Measurements from ENCODE around the gene TMEM11. TPM values are rescaled to one million over a fixed set of nuclear protein-coding genes. Genes with fewer than 3 reads are reported as not detected.

TMEM11 gene
- total RNA-seq = 21.6 and 24.3 TPM in 2 replicates

GRCh38 chr17:21214015-21214776 is at the start of gene TMEM11:
TSS of gene TMEM11 (minus strand) at chr17:21214161. CDS start at chr17:21214152, 9 bp downstream.
- H3K4me3 ChIP-seq (ENCODE audit: low read depth, low read length) = peak within 1 kb of the TSS; percentile 76
- H3K36me3 ChIP-seq (ENCODE audit: control insufficient read depth, insufficient read depth, low read length) = no peaks in the 10 kb centered on the region
- TF ChIP-seq, protein P1, sequence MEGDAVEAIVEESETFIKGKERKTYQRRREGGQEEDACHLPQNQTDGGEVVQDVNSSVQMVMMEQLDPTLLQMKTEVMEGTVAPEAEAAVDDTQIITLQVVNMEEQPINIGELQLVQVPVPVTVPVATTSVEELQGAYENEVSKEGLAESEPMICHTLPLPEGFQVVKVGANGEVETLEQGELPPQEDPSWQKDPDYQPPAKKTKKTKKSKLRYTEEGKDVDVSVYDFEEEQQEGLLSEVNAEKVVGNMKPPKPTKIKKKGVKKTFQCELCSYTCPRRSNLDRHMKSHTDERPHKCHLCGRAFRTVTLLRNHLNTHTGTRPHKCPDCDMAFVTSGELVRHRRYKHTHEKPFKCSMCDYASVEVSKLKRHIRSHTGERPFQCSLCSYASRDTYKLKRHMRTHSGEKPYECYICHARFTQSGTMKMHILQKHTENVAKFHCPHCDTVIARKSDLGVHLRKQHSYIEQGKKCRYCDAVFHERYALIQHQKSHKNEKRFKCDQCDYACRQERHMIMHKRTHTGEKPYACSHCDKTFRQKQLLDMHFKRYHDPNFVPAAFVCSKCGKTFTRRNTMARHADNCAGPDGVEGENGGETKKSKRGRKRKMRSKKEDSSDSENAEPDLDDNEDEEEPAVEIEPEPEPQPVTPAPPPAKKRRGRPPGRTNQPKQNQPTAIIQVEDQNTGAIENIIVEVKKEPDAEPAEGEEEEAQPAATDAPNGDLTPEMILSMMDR (IDR thresholded peaks at IDR 0.05; ENCODE audit: insufficient read depth, low read length, poor library complexity, severe bottlenecking) = no peak
- no peaks in the 10 kb centered on the region for H3K27me3 ChIP-seq (ENCODE audit: control insufficient read depth, insufficient read depth, low read length)
- peak; percentile 79 for DNase-seq (ENCODE audit: low read depth)

DNA sequence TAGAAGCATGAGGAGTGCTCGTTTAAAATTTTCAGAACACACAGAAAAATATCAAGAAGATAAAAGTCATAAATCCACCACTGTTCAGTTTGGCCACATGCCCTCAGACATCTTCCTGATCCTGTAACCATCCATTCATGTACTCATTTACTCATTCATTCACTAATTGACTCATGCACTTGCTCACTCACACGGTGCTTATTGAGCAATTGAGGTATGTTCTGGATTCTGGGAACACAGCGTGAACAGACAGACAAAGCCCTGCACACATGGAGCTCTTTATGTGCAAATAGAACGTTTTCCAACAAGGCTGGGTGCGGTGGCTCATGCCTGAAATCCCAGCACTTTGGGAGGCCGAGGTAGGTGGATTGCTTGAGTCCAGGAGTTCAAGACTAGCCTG is 49.4 kb upstream of the TMEM11 start:
- peak; percentile 79 for DNase-seq (ENCODE audit: low read depth)
- no peaks in the 10 kb centered on the region for H3K36me3 ChIP-seq (ENCODE audit: control insufficient read depth, insufficient read depth, low read length)
- H3K27me3 ChIP-seq (ENCODE audit: control insufficient read depth, insufficient read depth, low read length) = no peaks in the 10 kb centered on the region
- no peak overlapping the region for H3K4me3 ChIP-seq (ENCODE audit: low read depth, low read length)
- TF ChIP-seq, protein P1 (IDR thresholded peaks at IDR 0.05; ENCODE audit: insufficient read depth, low read length, poor library complexity, severe bottlenecking) = no peak

DNA sequence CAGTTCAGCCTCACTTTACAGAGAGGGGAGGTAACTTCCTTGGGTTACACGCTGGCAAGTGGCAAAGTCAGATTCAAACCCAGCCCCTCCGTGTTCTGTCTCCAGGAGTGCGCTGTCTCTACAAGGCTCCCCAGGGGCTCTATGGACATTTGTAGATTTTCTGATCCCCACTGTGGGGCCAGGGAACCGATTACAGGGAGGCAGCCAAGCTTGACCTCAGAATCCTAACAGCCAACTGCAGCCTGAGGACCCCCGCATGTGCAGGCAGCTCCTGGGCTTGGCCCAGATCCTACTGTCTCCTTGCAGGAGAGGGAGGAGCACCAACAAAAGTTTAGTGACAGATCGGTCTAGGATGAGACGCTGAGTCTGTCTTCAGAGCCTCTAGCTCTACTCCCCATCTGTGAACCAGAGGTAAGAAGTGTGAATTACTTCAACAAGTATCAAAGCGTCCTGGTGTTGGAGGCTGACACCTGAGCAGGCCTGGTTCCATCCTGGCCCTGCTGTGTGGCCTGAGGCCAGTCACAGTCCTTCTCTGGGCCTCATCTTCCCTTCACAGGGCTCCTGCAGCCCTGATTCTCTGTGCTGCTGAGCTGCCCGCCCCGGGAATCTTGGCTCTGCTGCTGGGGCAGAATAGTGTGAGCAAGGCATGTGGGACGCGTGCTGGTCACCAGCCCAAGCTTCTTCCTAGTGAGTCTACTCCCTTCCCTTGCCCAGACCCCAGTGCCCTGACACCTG is 48.5 kb upstream of the TMEM11 start:
- Histone ChIP-seq H3K36me3 (ENCODE audit: control insufficient read depth, insufficient read depth, low read length) (no peaks in the 10 kb centered on the region), H3K4me3 (ENCODE audit: low read depth, low read length) (no peak overlapping the region), H3K27me3 (ENCODE audit: control insufficient read depth, insufficient read depth, low read length) (no peaks in the 10 kb centered on the region)
- no peak for DNase-seq (ENCODE audit: low read depth)
- TF ChIP-seq, protein P1 (IDR thresholded peaks at IDR 0.05; ENCODE audit: insufficient read depth, low read length, poor library complexity, severe bottlenecking) = no peak

DNA sequence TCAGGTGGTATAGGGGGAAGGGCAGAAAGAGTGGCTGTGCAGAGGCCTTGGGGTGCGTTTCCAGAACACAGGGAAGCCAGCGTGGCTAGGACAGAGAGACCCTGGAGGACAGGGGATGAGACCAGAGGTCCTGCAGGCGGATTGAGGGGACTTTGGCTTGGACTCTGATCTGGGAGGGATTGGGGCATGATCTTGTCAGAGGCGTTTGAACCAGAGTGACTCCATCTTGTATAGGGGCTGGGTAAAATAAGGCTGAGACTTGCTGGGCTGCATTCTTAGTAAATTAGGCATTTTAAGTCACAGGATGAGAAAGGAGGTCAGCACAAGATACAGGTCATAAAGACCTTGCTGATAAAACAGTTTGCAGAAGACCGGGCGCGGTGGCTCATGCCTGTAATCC is 44.6 kb upstream of the TMEM11 start:
- H3K27me3 ChIP-seq (ENCODE audit: control insufficient read depth, insufficient read depth, low read length) = no peaks in the 10 kb centered on the region
- H3K4me3 ChIP-seq (ENCODE audit: low read depth, low read length) = no peak overlapping the region
- H3K36me3 ChIP-seq (ENCODE audit: control insufficient read depth, insufficient read depth, low read length) = no peaks in the 10 kb centered on the region
- DNase-seq (ENCODE audit: low read depth) = no peak
- TF ChIP-seq, protein P1 (IDR thresholded peaks at IDR 0.05; ENCODE audit: insufficient read depth, low read length, poor library complexity, severe bottlenecking) = no peak

GRCh38 chr17:21253646-21254441 is 39.9 kb upstream of the TMEM11 start:
- TF ChIP-seq, protein P1 (IDR thresholded peaks at IDR 0.05; ENCODE audit: insufficient read depth, low read length, poor library complexity, severe bottlenecking) = no peak
- Histone ChIP-seq H3K4me3 (ENCODE audit: low read depth, low read length) (peak overlapping the region; percentile 56), H3K36me3 (ENCODE audit: control insufficient read depth, insufficient read depth, low read length) (no peaks in the 10 kb centered on the region), H3K27me3 (ENCODE audit: control insufficient read depth, insufficient read depth, low read length) (no peaks in the 10 kb centered on the region)
- no peak for DNase-seq (ENCODE audit: low read depth)

Data from kidney epithelial cell (primary cell).